ENCODE measurements around the gene SDC3. TPM values are rescaled to one million over a fixed set of nuclear protein-coding genes. Genes with fewer than 3 reads are reported as not detected.

The SDC3 gene
- total and polyA plus RNA-seq, 10 of the 15 experiments (the other 5 are each of a cell fraction or from before 2014, with no cell fraction given) = under 0.01 to 0.46 (median 0.07) TPM; not detected in 2

- Histone ChIP-seq H3K27ac (ENCODE audit: control insufficient read depth, insufficient read depth) (no peak overlapping the region), H2AFZ (ENCODE audit: control insufficient read depth, low read depth, low read length) (no peak overlapping the region), H3K4me2 (ENCODE audit: control insufficient read depth, insufficient read depth) (no peak overlapping the region), H3K36me3 (ENCODE audit: control insufficient read depth in 2 of 2, insufficient read depth in 2 of 2, low read length in 1 of 2) (peaks cover 16 to 61% of the 10 kb centered on the region in 2 experiments), H3K9ac (ENCODE audit: control insufficient read depth, insufficient read depth, low read length) (no peak overlapping the region), H4K20me1 (ENCODE audit: control insufficient read depth, insufficient read depth) (no peaks in the 10 kb centered on the region), H3K4me3 (no peak overlapping the region), H3K79me2 (ENCODE audit: control insufficient read depth, insufficient read depth, low read length) (no peaks in the 10 kb centered on the region), H3K4me1 (ENCODE audit: control insufficient read depth, insufficient read depth, low read length) (no peaks in the 10 kb centered on the region), H3K27me3 (replicated peaks in 1 of 2; ENCODE audit: control insufficient read depth in 2 of 2, insufficient read depth in 2 of 2, low read length in 1 of 2) (no peaks in the 10 kb centered on the region), H3K9me3 (replicated peaks; ENCODE audit: control insufficient read depth, insufficient read depth, low read length) (no peaks in the 10 kb centered on the region)
- POLR2A ChIA-PET = no interaction called here
- FAIRE-seq = no peak
- 81% methylated on average over 5 of the region's 5 CpGs for WGBS (ENCODE audit: insufficient coverage, insufficient replicate concordance, low lambda C conversion rate, missing lambda C conversion rate)
- intact Hi-C loops (cut with micrococcal nuclease; ENCODE audit: unreplicated experiment) (no loop called here), in situ Hi-C loops (cut with MboI) (no loop called here)
- no TSS peak for BruUV-seq (replicated peaks)
- RAD21 ChIA-PET (ENCODE audit: unreplicated experiment) = no interaction called here
- TF ChIP-seq SKIL (IDR thresholded peaks at IDR 0.05; ENCODE audit: low read depth, poor library complexity, severe bottlenecking) = no peak
- TF ChIP-seq E2F4 (IDR thresholded peaks at IDR 0.05; ENCODE audit: low read depth, low read length) = no peak
- no peak for TF ChIP-seq MEF2B (IDR thresholded peaks at IDR 0.05; ENCODE audit: partially characterized antibody, poor library complexity, severe bottlenecking)
- TF ChIP-seq ZNF207 (IDR thresholded peaks at IDR 0.05; ENCODE audit: borderline replicate concordance) = no peak
- no peak for TF ChIP-seq CEBPB (IDR thresholded peaks at IDR 0.05; ENCODE audit: borderline replicate concordance in 1 of 2, low read depth in 2 of 2, low read length in 2 of 2)
- no peak for TF ChIP-seq IRF3 (IDR thresholded peaks at IDR 0.05)
- no peak for TF ChIP-seq POLR2A (IDR thresholded peaks at IDR 0.05; ENCODE audit: low read depth, low read length)
- TF ChIP-seq KDM1A (IDR thresholded peaks at IDR 0.05; ENCODE audit: borderline replicate concordance) = no peak
- no peak for TF ChIP-seq PKNOX1 (IDR thresholded peaks at IDR 0.05)
- TF ChIP-seq RBBP5 (conservative IDR thresholded peaks at IDR 0.05) = no peak
- no peak for TF ChIP-seq ZBED1 (IDR thresholded peaks at IDR 0.05; ENCODE audit: borderline replicate concordance)
- no peak for TF ChIP-seq SREBF1 (IDR thresholded peaks at IDR 0.05; ENCODE audit: low read length)
- TF ChIP-seq IRF5 (IDR thresholded peaks at IDR 0.05; ENCODE audit: borderline replicate concordance) = no peak
- TF ChIP-seq RELA (IDR thresholded peaks at IDR 0.05; ENCODE audit: borderline replicate concordance, partially characterized antibody) = no peak
- no peak for TF ChIP-seq PAX8 (IDR thresholded peaks at IDR 0.05)
- no peak for TF ChIP-seq ZNF384 (IDR thresholded peaks at IDR 0.05; ENCODE audit: borderline replicate concordance, low read depth, low read length)
- TF ChIP-seq WRNIP1 (IDR thresholded peaks at IDR 0.05; ENCODE audit: borderline replicate concordance, low read depth, low read length) = no peak
- no peak for TF ChIP-seq SMARCA5 (IDR thresholded peaks at IDR 0.05)
- CTCF ChIA-PET = no interaction called here
- DNase-seq (ENCODE audit: low read depth, low spot score) = no peak
- SMC1A ChIA-PET (ENCODE audit: uncharacterized antibody, unreplicated experiment) = no interaction called here
- ATAC-seq = no peak
Measured at GRCh38 chr1:30950053-30950452, 41.5 kb upstream of the SDC3 start.
